ENCODE results near the gene FAM81B.

The FAM81B gene

DNA sequence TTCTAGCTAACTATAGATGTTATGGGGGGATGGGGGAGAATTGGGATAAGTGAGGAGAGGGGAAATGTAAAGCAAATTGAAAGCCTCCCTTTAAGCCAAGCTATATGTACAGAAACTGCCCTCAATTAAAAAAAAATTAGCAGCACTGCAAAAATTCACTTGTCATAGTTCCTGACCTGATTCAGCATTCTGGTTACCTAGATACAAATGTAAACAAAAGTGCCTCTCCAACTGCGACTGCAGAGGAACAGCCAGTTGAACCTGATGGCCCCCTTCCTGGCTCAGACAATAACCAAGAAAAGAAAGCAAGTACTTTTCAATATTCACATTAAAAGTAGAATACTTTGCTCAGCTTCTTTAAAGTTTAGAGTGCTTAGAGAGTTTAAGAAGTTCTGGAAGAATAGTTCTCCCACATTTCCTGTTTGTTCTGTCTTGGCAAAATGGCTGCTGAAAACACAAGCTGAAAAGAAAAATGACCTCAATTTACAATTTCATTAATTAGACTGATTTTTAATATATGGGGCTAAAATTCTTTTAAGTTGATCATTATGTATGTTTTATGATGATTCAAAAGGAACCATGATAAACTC lies 1.5 kb downstream of the FAM81B start:
- TF ChIP-seq, protein P1, sequence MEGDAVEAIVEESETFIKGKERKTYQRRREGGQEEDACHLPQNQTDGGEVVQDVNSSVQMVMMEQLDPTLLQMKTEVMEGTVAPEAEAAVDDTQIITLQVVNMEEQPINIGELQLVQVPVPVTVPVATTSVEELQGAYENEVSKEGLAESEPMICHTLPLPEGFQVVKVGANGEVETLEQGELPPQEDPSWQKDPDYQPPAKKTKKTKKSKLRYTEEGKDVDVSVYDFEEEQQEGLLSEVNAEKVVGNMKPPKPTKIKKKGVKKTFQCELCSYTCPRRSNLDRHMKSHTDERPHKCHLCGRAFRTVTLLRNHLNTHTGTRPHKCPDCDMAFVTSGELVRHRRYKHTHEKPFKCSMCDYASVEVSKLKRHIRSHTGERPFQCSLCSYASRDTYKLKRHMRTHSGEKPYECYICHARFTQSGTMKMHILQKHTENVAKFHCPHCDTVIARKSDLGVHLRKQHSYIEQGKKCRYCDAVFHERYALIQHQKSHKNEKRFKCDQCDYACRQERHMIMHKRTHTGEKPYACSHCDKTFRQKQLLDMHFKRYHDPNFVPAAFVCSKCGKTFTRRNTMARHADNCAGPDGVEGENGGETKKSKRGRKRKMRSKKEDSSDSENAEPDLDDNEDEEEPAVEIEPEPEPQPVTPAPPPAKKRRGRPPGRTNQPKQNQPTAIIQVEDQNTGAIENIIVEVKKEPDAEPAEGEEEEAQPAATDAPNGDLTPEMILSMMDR (IDR thresholded peaks at IDR 0.05; ENCODE audit: low read length): no peak
- TF ChIP-seq EZH2 (IDR thresholded peaks at IDR 0.05; ENCODE audit: borderline replicate concordance, low read length): no peak
- Histone ChIP-seq H3K4me2 (ENCODE audit: low read length) (no peak overlapping the region), H3K4me1 (ENCODE audit: insufficient read depth, low read length, severe bottlenecking) (no peaks in the 10 kb centered on the region), H3K27me3 (ENCODE audit: insufficient read depth, low read length) (no peaks in the 10 kb centered on the region), H3K36me3 (ENCODE audit: insufficient read depth, low read length) (no peaks in the 10 kb centered on the region), H3K9ac (ENCODE audit: low read length) (no peak overlapping the region), H2AFZ (ENCODE audit: low read length) (no peak overlapping the region), H3K4me3 (ENCODE audit: low read depth, low read length, poor library complexity, severe bottlenecking) (no peak overlapping the region), H4K20me1 (ENCODE audit: insufficient read depth, low read length) (no peaks in the 10 kb centered on the region), H3F3A (ENCODE audit: insufficient read depth, low read length) (no peaks in the 10 kb centered on the region), H3K79me2 (ENCODE audit: insufficient read depth, low read length) (no peaks in the 10 kb centered on the region), H3K9me2 (ENCODE audit: low read depth, low read length) (no peaks in the 10 kb centered on the region), H3K9me3 (ENCODE audit: low read length) (no peaks in the 10 kb centered on the region), H3K27ac (ENCODE audit: low read depth, low read length, poor library complexity, severe bottlenecking) (no peak overlapping the region)

GRCh38 chr5:95393279-95393678 lies 2.1 kb downstream of the FAM81B start:
- no peak overlapping the region for H3K4me2 ChIP-seq (ENCODE audit: low read length)
- H4K20me1 ChIP-seq (ENCODE audit: insufficient read depth, low read length): no peaks in the 10 kb centered on the region
- no peaks in the 10 kb centered on the region for H3F3A ChIP-seq (ENCODE audit: insufficient read depth, low read length)
- H3K4me3 ChIP-seq (ENCODE audit: low read depth, low read length, poor library complexity, severe bottlenecking): no peak overlapping the region
- no peaks in the 10 kb centered on the region for H3K9me3 ChIP-seq (ENCODE audit: low read length)
- no peaks in the 10 kb centered on the region for H3K9me2 ChIP-seq (ENCODE audit: low read depth, low read length)
- no peaks in the 10 kb centered on the region for H3K79me2 ChIP-seq (ENCODE audit: insufficient read depth, low read length)
- no peaks in the 10 kb centered on the region for H3K27me3 ChIP-seq (ENCODE audit: insufficient read depth, low read length)
- H3K36me3 ChIP-seq (ENCODE audit: insufficient read depth, low read length): no peaks in the 10 kb centered on the region
- H3K27ac ChIP-seq (ENCODE audit: low read depth, low read length, poor library complexity, severe bottlenecking): no peak overlapping the region
- H2AFZ ChIP-seq (ENCODE audit: low read length): no peak overlapping the region
- no peaks in the 10 kb centered on the region for H3K4me1 ChIP-seq (ENCODE audit: insufficient read depth, low read length, severe bottlenecking)
- TF ChIP-seq, protein P1 (IDR thresholded peaks at IDR 0.05; ENCODE audit: low read length): no peak
- TF ChIP-seq EZH2 (IDR thresholded peaks at IDR 0.05; ENCODE audit: borderline replicate concordance, low read length): no peak
- H3K9ac ChIP-seq (ENCODE audit: low read length): no peak overlapping the region

- Histone ChIP-seq H3K4me2 (ENCODE audit: low read length) (no peak overlapping the region), H3K4me3 (ENCODE audit: low read depth, low read length, poor library complexity, severe bottlenecking) (no peak overlapping the region), H3K9me3 (ENCODE audit: low read length) (no peaks in the 10 kb centered on the region), H4K20me1 (ENCODE audit: insufficient read depth, low read length) (no peaks in the 10 kb centered on the region), H3F3A (ENCODE audit: insufficient read depth, low read length) (no peaks in the 10 kb centered on the region), H3K9ac (ENCODE audit: low read length) (no peak overlapping the region), H3K79me2 (ENCODE audit: insufficient read depth, low read length) (no peaks in the 10 kb centered on the region), H3K36me3 (ENCODE audit: insufficient read depth, low read length) (no peaks in the 10 kb centered on the region), H3K27ac (ENCODE audit: low read depth, low read length, poor library complexity, severe bottlenecking) (no peak overlapping the region), H3K4me1 (ENCODE audit: insufficient read depth, low read length, severe bottlenecking) (no peaks in the 10 kb centered on the region), H2AFZ (ENCODE audit: low read length) (no peak overlapping the region), H3K9me2 (ENCODE audit: low read depth, low read length) (no peaks in the 10 kb centered on the region), H3K27me3 (ENCODE audit: insufficient read depth, low read length) (no peaks in the 10 kb centered on the region)
- TF ChIP-seq EZH2 (IDR thresholded peaks at IDR 0.05; ENCODE audit: borderline replicate concordance, low read length): no peak
- TF ChIP-seq, protein P1 (IDR thresholded peaks at IDR 0.05; ENCODE audit: low read length): no peak
Measured at GRCh38 chr5:95398989-95399388, 7.8 kb downstream of the FAM81B start.
